Peyer's patch (tissue), 4 donors: ENCODE data around the gene RETSAT.

Experiments used
- CTCF ChIP-seq, 6 experiments: fragments of 450-650 bp in 4 of 6; fragments of 200-600 bp in 2 of 6; sonication (generic) in 1 of 6; IDR thresholded peaks; one replicate each; pipeline ENCODE4 v1.5.1; 2017 to 2019; ENCODE audit warnings: antibody characterized with exemption in 6 of 6, mild to moderate bottlenecking in 3 of 6, moderate library complexity in 1 of 6
- POLR2A ChIP-seq, 2 donors: fragments of 450-650 bp; IDR thresholded peaks; one replicate each; pipeline ENCODE4 v1.5.1; 2017; ENCODE audit warnings: antibody characterized with exemption in 2 of 2, mild to moderate bottlenecking in 2 of 2, moderate library complexity in 2 of 2

- TF ChIP-seq CTCF (IDR thresholded peaks at IDR 0.05) = no peak
- no peak for TF ChIP-seq POLR2A (IDR thresholded peaks at IDR 0.05)
Measured at GRCh38 chr2:85327160-85327821, 27.0 kb downstream of the RETSAT start.
